ENCODE results near the gene LDB2.

- TF ChIP-seq CTCF (conservative IDR thresholded peaks at IDR 0.05 in 1 of 2, IDR thresholded peaks at IDR 0.05 in 1 of 2; ENCODE audit: low read depth in 1 of 2, low read length in 2 of 2) = no peak
- TF ChIP-seq EZH2 (IDR thresholded peaks at IDR 0.05; ENCODE audit: low read length, missing control alignments) = no peak
These were observed 230.0 kb downstream of the LDB2 start for GRCh38 chr4:16668488-16668887.
